HepG2 (cell line): ENCODE data around the gene SEMA5B. TPM values are rescaled to one million over a fixed set of nuclear protein-coding genes. Genes with fewer than 3 reads are reported as not detected.
A peak's percentile ranks its signal among the peaks of the same experiment; 100 is the strongest.

Experiments used
- FOXM1 ChIP-seq: sonication (generic); formaldehyde crosslinking; IDR thresholded peaks from 2 replicates; pipeline ENCODE4 v1.5.0; 2020; ENCODE audit warnings: missing genetic modification reagents
- GMEB2 ChIP-seq: IDR thresholded peaks from 2 replicates; pipeline ENCODE4 v1.6.1; 2016; ENCODE audit warnings: missing biosample characterization, missing genetic modification reagents, low read depth
- HMG20B ChIP-seq: conservative IDR thresholded peaks from 2 replicates; pipeline ENCODE4 v1.6.1; 2016; ENCODE audit warnings: missing genetic modification reagents, missing compliant biosample characterization
- HNRNPH1 ChIP-seq: fragments of 200-400 bp; formaldehyde crosslinking; optimal IDR thresholded peaks from 2 replicates; pipeline ENCODE3; 2017; ENCODE audit warnings: mild to moderate bottlenecking, low read depth, low read length
- KMT2A ChIP-seq: sonication (generic); formaldehyde crosslinking; IDR thresholded peaks from 2 replicates; pipeline ENCODE4 v1.4.0; 2020; ENCODE audit warnings: missing genetic modification reagents
- MED1 ChIP-seq: sonication (generic); formaldehyde crosslinking; IDR thresholded peaks from 2 replicates; pipeline ENCODE4 v1.4.0; 2020; ENCODE audit warnings: missing genetic modification reagents
- MEF2D ChIP-seq: sonication (generic); formaldehyde crosslinking; IDR thresholded peaks from 2 replicates; pipeline ENCODE4 v1.5.1; 2020; ENCODE audit warnings: mild to moderate bottlenecking, missing genetic modification reagents
- MLLT10 ChIP-seq: sonication (generic); formaldehyde crosslinking; IDR thresholded peaks from 2 replicates; pipeline ENCODE4 v1.4.0; 2020; ENCODE audit warnings: missing genetic modification reagents
- MTF1 ChIP-seq: sonication (generic); formaldehyde crosslinking; IDR thresholded peaks from 2 replicates; pipeline ENCODE4 v1.5.0; 2020; ENCODE audit warnings: missing genetic modification reagents
- RAD21 ChIP-seq: fragments of 450-650 bp; formaldehyde crosslinking; IDR thresholded peaks from 2 replicates; pipeline ENCODE4 v1.5.0; 2020; ENCODE audit warnings: mild to moderate bottlenecking
- RARG ChIP-seq: sonication (generic); formaldehyde crosslinking; IDR thresholded peaks from 2 replicates; pipeline ENCODE4 v1.4.0; 2020; ENCODE audit warnings: low read depth, mild to moderate bottlenecking, missing genetic modification reagents
- RBM22 ChIP-seq: fragments of 200-400 bp; formaldehyde crosslinking; optimal IDR thresholded peaks from 2 replicates; pipeline ENCODE3; 2017; ENCODE audit warnings: mild to moderate bottlenecking, low read length, moderate library complexity
- TCF7L2 ChIP-seq: IDR thresholded peaks from 2 replicates; pipeline ENCODE4 v1.6.1; 2011; ENCODE audit warnings: mild to moderate bottlenecking, low read depth, low read length, moderate library complexity
- ZNF263 ChIP-seq: sonication (generic); formaldehyde crosslinking; IDR thresholded peaks from 2 replicates; pipeline ENCODE4 v1.4.0; 2020; ENCODE audit warnings: missing genetic modification reagents
- ZNF503 ChIP-seq: sonication (generic); formaldehyde crosslinking; IDR thresholded peaks from 2 replicates; pipeline ENCODE4 v1.4.0; 2020; ENCODE audit warnings: missing genetic modification reagents
- ZNF547 ChIP-seq: sonication (generic); formaldehyde crosslinking; IDR thresholded peaks from 2 replicates; pipeline ENCODE4 v1.5.1; 2020; ENCODE audit warnings: mild to moderate bottlenecking, missing genetic modification reagents
- ZNF674 ChIP-seq: sonication (generic); formaldehyde crosslinking; IDR thresholded peaks from 2 replicates; pipeline ENCODE4 v1.5.0; 2020; ENCODE audit warnings: low read depth, mild to moderate bottlenecking, missing genetic modification reagents
- polyA plus RNA-seq, 8 experiments: library from polyadenylated mRNA; depleted of rRNA in 3 of 8; stranded (reverse) in 7 of 8; unstranded in 1 of 8; fragments of >200 nt; fragmentation: Illumina TruSeq in 4 of 8; extraction: Trizol in 4 of 8; gene quantifications; 2 replicates each; pipeline versions ENCODE4 v1.2.1 to v1.2.3, GENCODE V29; 2011 to 2016; ENCODE audit warnings: low read depth in 4 of 8, missing spikeins in 1 of 8, mixed read lengths in 1 of 8; ENCODE audit not compliant: insufficient read depth in 1 of 8
- total RNA-seq, 5 experiments: library from RNA; depleted of rRNA; stranded (reverse); fragments of >200 nt; fragmentation: Illumina TruSeq; extraction: Trizol; gene quantifications; 2 replicates each; pipeline ENCODE4 v1.2.3, GENCODE V29; 2016; ENCODE audit warnings: low read depth in 1 of 5
- TF ChIP-seq, protein P1 (sequence below): sonication (generic); formaldehyde crosslinking; IDR thresholded peaks from 2 replicates; pipeline ENCODE4 v1.4.0; 2020; ENCODE audit warnings: mild to moderate bottlenecking, missing genetic modification reagents
- TF ChIP-seq, protein P2 (sequence below): sonication (generic); formaldehyde crosslinking; IDR thresholded peaks from 2 replicates; pipeline ENCODE4 v1.5.0; 2020; ENCODE audit warnings: missing genetic modification reagents
- TF ChIP-seq, protein P3 (sequence below): sonication (generic); formaldehyde crosslinking; IDR thresholded peaks from 2 replicates; pipeline ENCODE4 v1.8.1; 2023; ENCODE audit warnings: mild to moderate bottlenecking, missing genetic modification reagents
- TF ChIP-seq, protein P4 (sequence below): sonication (generic); formaldehyde crosslinking; IDR thresholded peaks from 2 replicates; pipeline ENCODE4 v1.4.0; 2020; ENCODE audit warnings: missing genetic modification reagents, borderline replicate concordance

SEMA5B gene
- total and polyA plus RNA-seq, 2 of the 13 experiments (the other 11 are each of a cell fraction or from before 2014, with no cell fraction given), result not detected

- no peak for TF ChIP-seq MLLT10 (CRISPR knock-in tag)
- 0 out of 2 replicates have a peak, but pooled peaks have one; percentile 46 for TF ChIP-seq RARG (CRISPR knock-in tag)
- no peak for TF ChIP-seq ZNF674 (CRISPR knock-in tag)
- TF ChIP-seq, protein P1, sequence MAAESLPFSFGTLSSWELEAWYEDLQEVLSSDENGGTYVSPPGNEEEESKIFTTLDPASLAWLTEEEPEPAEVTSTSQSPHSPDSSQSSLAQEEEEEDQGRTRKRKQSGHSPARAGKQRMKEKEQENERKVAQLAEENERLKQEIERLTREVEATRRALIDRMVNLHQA (CRISPR knock-in tag), result no peak
- no peak for TF ChIP-seq ZNF263 (CRISPR knock-in tag)
- TF ChIP-seq, protein P2, sequence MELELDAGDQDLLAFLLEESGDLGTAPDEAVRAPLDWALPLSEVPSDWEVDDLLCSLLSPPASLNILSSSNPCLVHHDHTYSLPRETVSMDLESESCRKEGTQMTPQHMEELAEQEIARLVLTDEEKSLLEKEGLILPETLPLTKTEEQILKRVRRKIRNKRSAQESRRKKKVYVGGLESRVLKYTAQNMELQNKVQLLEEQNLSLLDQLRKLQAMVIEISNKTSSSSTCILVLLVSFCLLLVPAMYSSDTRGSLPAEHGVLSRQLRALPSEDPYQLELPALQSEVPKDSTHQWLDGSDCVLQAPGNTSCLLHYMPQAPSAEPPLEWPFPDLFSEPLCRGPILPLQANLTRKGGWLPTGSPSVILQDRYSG, result no peak
- TF ChIP-seq FOXM1 (CRISPR knock-in tag), result no peak
- no peak; the same call in 1 of the 2 replicates for TF ChIP-seq HMG20B (CRISPR knock-in tag)
- TF ChIP-seq, protein P3, sequence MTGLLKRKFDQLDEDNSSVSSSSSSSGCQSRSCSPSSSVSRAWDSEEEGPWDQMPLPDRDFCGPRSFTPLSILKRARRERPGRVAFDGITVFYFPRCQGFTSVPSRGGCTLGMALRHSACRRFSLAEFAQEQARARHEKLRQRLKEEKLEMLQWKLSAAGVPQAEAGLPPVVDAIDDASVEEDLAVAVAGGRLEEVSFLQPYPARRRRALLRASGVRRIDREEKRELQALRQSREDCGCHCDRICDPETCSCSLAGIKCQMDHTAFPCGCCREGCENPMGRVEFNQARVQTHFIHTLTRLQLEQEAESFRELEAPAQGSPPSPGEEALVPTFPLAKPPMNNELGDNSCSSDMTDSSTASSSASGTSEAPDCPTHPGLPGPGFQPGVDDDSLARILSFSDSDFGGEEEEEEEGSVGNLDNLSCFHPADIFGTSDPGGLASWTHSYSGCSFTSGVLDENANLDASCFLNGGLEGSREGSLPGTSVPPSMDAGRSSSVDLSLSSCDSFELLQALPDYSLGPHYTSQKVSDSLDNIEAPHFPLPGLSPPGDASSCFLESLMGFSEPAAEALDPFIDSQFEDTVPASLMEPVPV (CRISPR knock-in tag), result no peak; the same call in 1 of the 2 replicates
- no peak for TF ChIP-seq RBM22
- TF ChIP-seq KMT2A (CRISPR knock-in tag), result peak; percentile 77
- TF ChIP-seq ZNF503 (CRISPR knock-in tag), result no peak
- TF ChIP-seq MTF1 (CRISPR knock-in tag), result no peak
- peak; percentile 80 for TF ChIP-seq MEF2D (CRISPR knock-in tag)
- no peak; the same call in none of the 2 replicates for TF ChIP-seq RAD21 (CRISPR knock-in tag)
- no peak for TF ChIP-seq TCF7L2
- peak; percentile 85 for TF ChIP-seq ZNF547 (CRISPR knock-in tag)
- no peak for TF ChIP-seq HNRNPH1
- peak; percentile 29; the same call in 1 of the 2 replicates for TF ChIP-seq GMEB2 (CRISPR knock-in tag)
- peak; percentile 60 for TF ChIP-seq MED1
- TF ChIP-seq, protein P4, sequence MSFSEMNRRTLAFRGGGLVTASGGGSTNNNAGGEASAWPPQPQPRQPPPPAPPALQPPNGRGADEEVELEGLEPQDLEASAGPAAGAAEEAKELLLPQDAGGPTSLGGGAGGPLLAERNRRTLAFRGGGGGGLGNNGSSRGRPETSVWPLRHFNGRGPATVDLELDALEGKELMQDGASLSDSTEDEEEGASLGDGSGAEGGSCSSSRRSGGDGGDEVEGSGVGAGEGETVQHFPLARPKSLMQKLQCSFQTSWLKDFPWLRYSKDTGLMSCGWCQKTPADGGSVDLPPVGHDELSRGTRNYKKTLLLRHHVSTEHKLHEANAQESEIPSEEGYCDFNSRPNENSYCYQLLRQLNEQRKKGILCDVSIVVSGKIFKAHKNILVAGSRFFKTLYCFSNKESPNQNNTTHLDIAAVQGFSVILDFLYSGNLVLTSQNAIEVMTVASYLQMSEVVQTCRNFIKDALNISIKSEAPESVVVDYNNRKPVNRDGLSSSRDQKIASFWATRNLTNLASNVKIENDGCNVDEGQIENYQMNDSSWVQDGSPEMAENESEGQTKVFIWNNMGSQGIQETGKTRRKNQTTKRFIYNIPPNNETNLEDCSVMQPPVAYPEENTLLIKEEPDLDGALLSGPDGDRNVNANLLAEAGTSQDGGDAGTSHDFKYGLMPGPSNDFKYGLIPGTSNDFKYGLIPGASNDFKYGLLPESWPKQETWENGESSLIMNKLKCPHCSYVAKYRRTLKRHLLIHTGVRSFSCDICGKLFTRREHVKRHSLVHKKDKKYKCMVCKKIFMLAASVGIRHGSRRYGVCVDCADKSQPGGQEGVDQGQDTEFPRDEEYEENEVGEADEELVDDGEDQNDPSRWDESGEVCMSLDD, result 0 out of 2 replicates have a peak, but pooled peaks have one; percentile 58
Measured at GRCh38 chr3:123066896-123067688, 39.5 kb upstream of the SEMA5B start, which contains the start of gene PDIA5 (continued).
